Measurements from ENCODE around the gene HAT1.

DNA sequence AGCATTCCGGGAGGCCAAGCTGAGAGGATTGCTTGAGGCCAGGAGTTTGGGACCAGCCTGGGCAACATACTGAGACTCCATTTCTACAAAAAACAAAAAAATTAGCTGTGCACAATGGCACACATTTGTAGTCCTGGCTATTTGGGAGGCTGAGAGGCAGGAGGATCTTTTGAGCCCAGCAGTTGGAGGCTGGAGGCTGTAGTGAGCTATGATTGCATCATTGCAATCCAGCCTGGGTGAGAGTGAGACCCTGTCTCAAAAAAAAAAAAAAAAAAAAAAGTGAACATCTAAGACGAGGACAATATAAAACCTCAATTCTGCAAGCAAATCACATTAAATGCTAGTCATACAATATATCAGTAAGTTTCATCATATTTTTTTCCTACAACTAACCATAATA, 2.8 kb upstream of the HAT1 start:
- TF ChIP-seq, protein P1, sequence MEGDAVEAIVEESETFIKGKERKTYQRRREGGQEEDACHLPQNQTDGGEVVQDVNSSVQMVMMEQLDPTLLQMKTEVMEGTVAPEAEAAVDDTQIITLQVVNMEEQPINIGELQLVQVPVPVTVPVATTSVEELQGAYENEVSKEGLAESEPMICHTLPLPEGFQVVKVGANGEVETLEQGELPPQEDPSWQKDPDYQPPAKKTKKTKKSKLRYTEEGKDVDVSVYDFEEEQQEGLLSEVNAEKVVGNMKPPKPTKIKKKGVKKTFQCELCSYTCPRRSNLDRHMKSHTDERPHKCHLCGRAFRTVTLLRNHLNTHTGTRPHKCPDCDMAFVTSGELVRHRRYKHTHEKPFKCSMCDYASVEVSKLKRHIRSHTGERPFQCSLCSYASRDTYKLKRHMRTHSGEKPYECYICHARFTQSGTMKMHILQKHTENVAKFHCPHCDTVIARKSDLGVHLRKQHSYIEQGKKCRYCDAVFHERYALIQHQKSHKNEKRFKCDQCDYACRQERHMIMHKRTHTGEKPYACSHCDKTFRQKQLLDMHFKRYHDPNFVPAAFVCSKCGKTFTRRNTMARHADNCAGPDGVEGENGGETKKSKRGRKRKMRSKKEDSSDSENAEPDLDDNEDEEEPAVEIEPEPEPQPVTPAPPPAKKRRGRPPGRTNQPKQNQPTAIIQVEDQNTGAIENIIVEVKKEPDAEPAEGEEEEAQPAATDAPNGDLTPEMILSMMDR (IDR thresholded peaks at IDR 0.05) = no peak
- TF ChIP-seq POLR2A (IDR thresholded peaks at IDR 0.05) (no peak), EP300 (IDR thresholded peaks at IDR 0.05) (no peak)
